Body of pancreas (tissue), 4 donors: ENCODE measurements around the gene ZC3H12D. TPM values are rescaled to one million over a fixed set of nuclear protein-coding genes. Genes with fewer than 3 reads are reported as not detected.

Source experiments
- ATAC-seq: fragments of 150-250 bp; one replicate; pipeline ENCODE4 v1.9.1; 2016
- DNase-seq, 4 donors: peaks; one replicate each; pipeline ENCODE4 v3.0.0-alpha.2; 2019
- H3K27ac ChIP-seq, 4 donors: fragments of 200-600 bp; sonication (generic); 1 replicate in 3 of 4; 2 replicates in 1 of 4; pipeline versions ENCODE4 v1.5.1 to v1.6.1; 2016 to 2019; ENCODE audit warnings: mild to moderate bottlenecking in 1 of 4, mixed read lengths in 1 of 4, moderate library complexity in 1 of 4
- H3K27me3 ChIP-seq, 2 donors: fragments of 200-600 bp; sonication (generic); one replicate each; pipeline ENCODE4 v1.6.0; 2016; ENCODE audit warnings: mild to moderate bottlenecking in 1 of 2
- H3K36me3 ChIP-seq, 2 donors: fragments of 200-600 bp; sonication (generic); replicated peaks in 1 of 2; 2 replicates each; pipeline ENCODE4 v1.5.1; 2016; ENCODE audit warnings: low read depth in 2 of 2; ENCODE audit not compliant: insufficient read depth in 1 of 2
- H3K4me1 ChIP-seq: fragments of 200-600 bp; sonication (generic); one replicate; pipeline ENCODE4 v1.6.0; 2016
- H3K4me3 ChIP-seq, 2 donors: fragments of 200-600 bp; sonication (generic); 1 replicate in 1 of 2; 2 replicates in 1 of 2; pipeline ENCODE4 v1.5.1; 2016 to 2019
- H3K9me3 ChIP-seq, 3 donors: fragments of 200-600 bp; sonication (generic); 1 replicate in 2 of 3; 2 replicates in 1 of 3; pipeline ENCODE4 v1.5.1; 2016
- POLR2A ChIP-seq, 3 donors: fragments of 450-650 bp; IDR thresholded peaks; one replicate each; pipeline ENCODE4 v1.6.1; 2016; ENCODE audit warnings: antibody characterized with exemption in 3 of 3, mild to moderate bottlenecking in 2 of 3
- WGBS, 2 donors: methylation state at CpG; one replicate each; pipeline ENCODE4 v1.1.5; 2017; 5-methylcytosine and 5-hydroxymethylcytosine counted together
- intact Hi-C: fragments of 100-400 bp; cut with DNase I; formaldehyde crosslinking; loops from one replicate; pipeline ENCODE4 v1.15.1; 2023
- total RNA-seq, 2 donors: library from RNA; depleted of rRNA; stranded (reverse); fragments of >200 nt; gene quantifications; one replicate each; pipeline ENCODE4 v1.1.0, GENCODE V29; 2016
- TF ChIP-seq, protein P1 (sequence below), 7 experiments: fragments of 450-650 bp in 4 of 7; fragments of 200-600 bp in 3 of 7; sonication (generic) in 3 of 7; IDR thresholded peaks; one replicate each; pipeline ENCODE4 v1.5.1; 2016 to 2019; ENCODE audit warnings: antibody characterized with exemption in 7 of 7

The ZC3H12D gene
- total RNA-seq, 2 donors from 2014 or later, result 0.52 to 2.6 TPM

DNA sequence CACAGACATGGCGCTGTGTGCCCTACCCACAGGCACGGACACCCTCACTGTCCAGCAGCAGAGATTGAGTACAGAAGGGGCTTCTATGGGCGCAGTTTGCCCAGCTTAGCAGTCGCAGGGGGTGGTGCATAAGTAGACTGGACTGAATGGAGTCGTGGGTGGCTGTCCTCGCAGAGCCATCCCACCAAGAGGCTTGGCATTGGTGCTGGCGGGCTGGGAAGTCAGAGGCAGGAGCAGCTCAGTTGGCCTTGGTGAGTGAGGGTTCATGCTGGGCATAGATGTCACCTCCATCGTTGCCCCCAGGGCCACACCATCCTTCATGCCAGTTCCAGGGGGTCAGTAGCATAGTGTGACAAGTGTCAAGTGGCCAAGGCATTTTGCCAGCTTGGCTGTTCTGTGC, 59.6 kb downstream of the ZC3H12D start:
- ATAC-seq, result no peak
- intact Hi-C loops, result loop anchor here (5.0 kb wide), 2 partner anchors 343 to 398 kb away; no protein-coding TSS in a partner anchor
- no peak overlapping the region for H3K4me3 ChIP-seq
- H3K27ac ChIP-seq, result no peak overlapping the region
- DNase-seq, result no peak
- no peaks in the 10 kb centered on the region for H3K9me3 ChIP-seq
- no peaks in the 10 kb centered on the region for H3K36me3 ChIP-seq
- 78 to 91% methylated on average over 8 of the region's 8 CpGs for WGBS, 2 donors
- H3K4me1 ChIP-seq, result peaks cover 6% of the 10 kb centered on the region
- no peaks in the 10 kb centered on the region for H3K27me3 ChIP-seq
- TF ChIP-seq, protein P1, sequence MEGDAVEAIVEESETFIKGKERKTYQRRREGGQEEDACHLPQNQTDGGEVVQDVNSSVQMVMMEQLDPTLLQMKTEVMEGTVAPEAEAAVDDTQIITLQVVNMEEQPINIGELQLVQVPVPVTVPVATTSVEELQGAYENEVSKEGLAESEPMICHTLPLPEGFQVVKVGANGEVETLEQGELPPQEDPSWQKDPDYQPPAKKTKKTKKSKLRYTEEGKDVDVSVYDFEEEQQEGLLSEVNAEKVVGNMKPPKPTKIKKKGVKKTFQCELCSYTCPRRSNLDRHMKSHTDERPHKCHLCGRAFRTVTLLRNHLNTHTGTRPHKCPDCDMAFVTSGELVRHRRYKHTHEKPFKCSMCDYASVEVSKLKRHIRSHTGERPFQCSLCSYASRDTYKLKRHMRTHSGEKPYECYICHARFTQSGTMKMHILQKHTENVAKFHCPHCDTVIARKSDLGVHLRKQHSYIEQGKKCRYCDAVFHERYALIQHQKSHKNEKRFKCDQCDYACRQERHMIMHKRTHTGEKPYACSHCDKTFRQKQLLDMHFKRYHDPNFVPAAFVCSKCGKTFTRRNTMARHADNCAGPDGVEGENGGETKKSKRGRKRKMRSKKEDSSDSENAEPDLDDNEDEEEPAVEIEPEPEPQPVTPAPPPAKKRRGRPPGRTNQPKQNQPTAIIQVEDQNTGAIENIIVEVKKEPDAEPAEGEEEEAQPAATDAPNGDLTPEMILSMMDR (IDR thresholded peaks at IDR 0.05), result no peak
- TF ChIP-seq POLR2A (IDR thresholded peaks at IDR 0.05), result no peak

DNA sequence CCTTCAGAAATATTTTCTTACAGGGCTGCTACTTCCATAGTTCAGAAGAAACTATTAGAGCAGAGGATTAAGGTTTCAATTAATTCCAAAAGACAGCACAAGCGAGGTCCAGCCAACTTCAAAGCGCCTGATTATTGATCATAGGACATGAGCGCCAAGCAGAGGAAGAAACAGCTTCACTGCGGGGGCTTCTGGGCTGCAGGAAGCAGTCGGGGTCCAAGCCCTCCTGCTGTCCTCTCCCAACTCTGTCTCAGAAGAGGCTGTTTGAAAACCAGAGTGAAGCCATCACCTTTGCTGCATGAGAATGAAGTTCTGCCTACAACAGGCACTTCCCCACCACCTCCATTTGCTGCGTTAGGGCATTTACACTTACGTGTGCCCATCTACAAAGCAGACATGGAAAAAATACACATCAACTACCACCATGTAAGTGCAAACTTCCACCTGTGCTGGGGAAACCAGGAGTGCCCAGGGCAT, 60.8 kb downstream of the ZC3H12D start:
- WGBS, 2 donors, result 36 to 56% methylated on average over 7 of the region's 7 CpGs
- intact Hi-C loops, result no loop called here
- no peaks in the 10 kb centered on the region for H3K27me3 ChIP-seq
- H3K36me3 ChIP-seq, result no peaks in the 10 kb centered on the region
- H3K9me3 ChIP-seq, result no peaks in the 10 kb centered on the region
- no peak for DNase-seq
- peaks cover 6% of the 10 kb centered on the region for H3K4me1 ChIP-seq
- no peak overlapping the region for H3K4me3 ChIP-seq
- ATAC-seq, result no peak
- H3K27ac ChIP-seq, result no peak overlapping the region
- TF ChIP-seq POLR2A (IDR thresholded peaks at IDR 0.05), result no peak
- TF ChIP-seq, protein P1 (IDR thresholded peaks at IDR 0.05), result no peak

DNA sequence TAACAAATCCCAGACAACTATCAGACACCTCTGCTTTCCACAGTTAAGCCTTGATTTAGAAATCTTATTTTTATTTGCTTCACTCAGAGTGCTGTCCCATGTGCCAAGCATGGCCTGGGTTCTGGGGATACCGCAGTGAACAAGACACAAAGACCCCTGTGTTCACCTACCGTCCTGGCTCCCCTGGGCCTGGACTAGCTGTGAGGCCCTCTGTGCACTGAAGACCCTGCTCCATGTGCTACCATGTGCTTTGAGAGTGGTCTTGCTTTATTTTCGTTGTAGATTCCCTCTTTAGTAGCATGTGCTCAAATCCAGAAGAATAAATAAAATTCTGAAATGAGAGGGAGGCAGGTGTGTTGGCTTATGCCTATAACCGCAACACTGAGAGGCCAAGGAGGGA, 62.2 kb downstream of the ZC3H12D start:
- Histone ChIP-seq H3K4me1 (peaks cover 6% of the 10 kb centered on the region), H3K27me3 (no peaks in the 10 kb centered on the region), H3K27ac (no peak overlapping the region), H3K36me3 (no peaks in the 10 kb centered on the region), H3K9me3 (no peaks in the 10 kb centered on the region), H3K4me3 (no peak overlapping the region)
- ATAC-seq (no peak), DNase-seq (no peak)
- intact Hi-C loops, result no loop called here
- WGBS, 2 donors, result 84 to 92% methylated on average over 4 of the region's 4 CpGs
- TF ChIP-seq, protein P1 (IDR thresholded peaks at IDR 0.05), result no peak
- no peak for TF ChIP-seq POLR2A (IDR thresholded peaks at IDR 0.05)

DNA sequence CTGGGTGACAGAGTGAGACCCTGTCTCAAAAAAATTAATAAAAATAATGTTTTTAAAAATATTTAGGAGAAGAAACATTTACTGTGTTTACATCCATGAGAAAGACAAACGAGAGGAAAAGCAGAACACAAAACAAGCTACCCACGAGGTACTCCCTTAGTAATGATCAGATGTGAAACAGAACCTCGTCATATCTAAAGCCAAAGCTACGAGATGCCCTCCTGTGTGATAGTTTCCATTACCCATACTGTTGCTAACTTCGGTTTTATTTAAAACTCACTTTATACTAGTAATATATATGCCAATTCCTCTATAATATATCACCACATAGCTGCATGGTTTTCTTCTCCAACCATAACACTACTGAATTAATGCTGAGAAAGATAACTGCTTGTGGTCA, 63.7 kb downstream of the ZC3H12D start:
- no peak for ATAC-seq
- TF ChIP-seq POLR2A (IDR thresholded peaks at IDR 0.05), result no peak
- TF ChIP-seq, protein P1 (IDR thresholded peaks at IDR 0.05), result no peak
- H3K4me3 ChIP-seq, result no peak overlapping the region
- no peak overlapping the region for H3K27ac ChIP-seq
- no peaks in the 10 kb centered on the region for H3K9me3 ChIP-seq
- 67 to 72% methylated on average over 5 of the region's 5 CpGs for WGBS, 2 donors
- H3K36me3 ChIP-seq, result no peaks in the 10 kb centered on the region
- peaks cover 6% of the 10 kb centered on the region for H3K4me1 ChIP-seq
- DNase-seq, result no peak
- no peaks in the 10 kb centered on the region for H3K27me3 ChIP-seq
- intact Hi-C loops, result no loop called here

DNA sequence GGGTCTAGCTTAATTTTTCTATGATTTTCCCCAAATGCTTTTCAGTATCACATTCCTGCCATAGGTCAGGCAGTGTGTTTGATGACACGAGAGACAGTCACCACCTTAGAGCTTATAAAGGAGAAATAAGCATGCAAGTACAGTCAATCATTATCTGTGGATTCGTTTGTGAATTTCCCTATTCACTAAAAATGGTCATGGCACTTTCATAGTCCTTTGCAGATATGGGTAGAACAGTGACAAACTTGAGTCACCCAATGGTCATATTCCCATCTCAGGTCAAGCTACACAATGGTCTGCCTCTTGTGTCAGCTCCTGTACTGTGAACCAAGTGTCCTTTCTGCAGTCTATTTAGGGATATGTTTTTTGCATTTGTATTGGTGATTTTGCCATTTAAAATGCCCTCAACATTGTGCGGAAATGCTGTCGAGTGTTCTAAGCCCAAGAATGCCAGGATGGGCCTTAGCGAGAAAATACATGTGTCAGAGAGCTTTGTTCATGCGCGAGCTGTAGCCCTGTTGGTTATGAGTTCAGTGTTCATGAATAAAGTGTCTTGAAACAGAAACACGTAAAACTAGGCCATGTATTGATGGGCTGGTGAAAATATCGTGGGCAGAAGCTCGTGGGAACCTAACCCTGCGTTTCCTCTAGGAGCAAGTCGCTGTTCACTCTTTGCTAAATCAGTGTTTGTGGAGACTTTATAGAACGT, 65.0 kb downstream of the ZC3H12D start:
- no peaks in the 10 kb centered on the region for H3K36me3 ChIP-seq
- TF ChIP-seq POLR2A (IDR thresholded peaks at IDR 0.05), result no peak
- TF ChIP-seq, protein P1 (IDR thresholded peaks at IDR 0.05), result no peak
- no peak overlapping the region for H3K4me3 ChIP-seq
- H3K9me3 ChIP-seq, result no peaks in the 10 kb centered on the region
- intact Hi-C loops, result no loop called here
- 86 to 87% methylated on average over 13 of the region's 13 CpGs for WGBS, 2 donors
- peaks cover 6% of the 10 kb centered on the region for H3K4me1 ChIP-seq
- ATAC-seq, result no peak
- no peaks in the 10 kb centered on the region for H3K27me3 ChIP-seq
- no peak overlapping the region for H3K27ac ChIP-seq
- DNase-seq, result no peak
